DMS153 treated with DMSO at 0.1 percent for 48 hours (cell line): Measurements from ENCODE around the gene PRRC2B.
"Not testable (repeated sequence)": the region's sequence is repeated elsewhere in the genome, so short reads cannot be mapped to it uniquely, and the experiment has no call there.

ENCODE experiments used
- DNase-seq: peaks from one replicate; lab custom pipeline; 2025; ENCODE audit not compliant: unreplicated experiment; lab: John Stamatoyannopoulos, UW

PRRC2B gene

GRCh38 chr9:131468031-131468430 lies 74.1 kb downstream of the PRRC2B start:
- DNase-seq = no peak

- no peak for DNase-seq
Measured at GRCh38 chr9:131469356-131469755, 75.5 kb downstream of the PRRC2B start.

DNA sequence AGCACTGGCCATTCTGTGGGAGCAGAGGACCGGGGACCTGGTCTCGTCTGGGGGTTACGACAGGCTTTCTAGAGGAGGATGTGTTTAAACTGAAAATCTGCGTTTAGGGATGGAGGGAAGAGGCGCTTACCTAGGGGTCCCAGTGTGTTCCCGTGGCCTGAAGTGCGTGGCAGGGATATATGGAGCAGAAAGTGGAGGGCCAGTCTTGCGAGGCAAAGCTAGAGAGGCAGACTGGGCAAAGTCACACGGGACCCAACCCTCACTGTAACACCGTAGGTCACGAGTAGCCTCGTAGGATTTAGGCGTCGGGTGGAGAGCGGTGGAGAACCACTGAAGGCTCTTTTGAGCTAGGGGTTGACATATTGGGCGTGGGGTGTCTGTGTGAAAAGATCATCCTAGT lies 76.1 kb downstream of the PRRC2B start:
- DNase-seq = no peak

DNA sequence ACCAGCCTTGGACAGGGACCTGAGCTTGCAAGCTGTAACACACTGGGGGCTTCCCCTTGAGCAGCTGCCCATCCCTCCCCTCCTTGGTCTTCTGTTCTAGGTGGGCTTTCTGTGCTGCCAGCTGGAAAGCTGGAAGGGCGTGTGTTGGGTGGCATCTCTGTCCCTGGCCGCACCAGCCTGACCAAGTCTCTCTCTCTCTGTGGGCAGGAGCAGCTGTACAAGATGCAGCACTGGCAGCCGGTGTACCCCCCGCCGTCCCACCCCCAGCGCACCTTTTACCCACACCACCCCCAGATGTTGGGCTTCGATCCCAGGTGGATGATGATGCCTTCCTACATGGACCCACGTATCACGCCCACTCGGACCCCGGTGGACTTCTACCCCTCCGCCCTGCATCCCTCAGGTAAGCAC lies 76.7 kb downstream of the PRRC2B start:
- no peak for DNase-seq

DNA sequence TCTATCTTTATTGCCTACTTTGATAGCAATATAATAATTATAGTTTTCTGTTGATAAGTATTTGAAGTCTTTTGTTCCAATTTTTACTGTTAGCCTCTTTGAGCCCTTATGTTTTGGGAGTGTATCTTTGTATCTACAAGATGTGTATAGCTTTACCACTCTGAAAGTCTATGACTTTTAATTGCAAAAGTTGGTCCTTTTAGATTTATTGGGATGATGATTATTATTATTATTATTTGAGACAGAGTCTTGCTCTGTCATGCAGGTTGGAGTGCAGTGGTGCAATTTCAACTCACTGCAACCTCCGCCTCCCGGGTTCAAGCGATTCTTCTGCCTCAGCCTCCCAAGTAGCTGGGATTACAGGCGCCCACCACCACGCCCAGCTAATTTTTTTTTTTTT lies 78.2 kb downstream of the PRRC2B start:
- not testable (repeated sequence) for DNase-seq

DNA sequence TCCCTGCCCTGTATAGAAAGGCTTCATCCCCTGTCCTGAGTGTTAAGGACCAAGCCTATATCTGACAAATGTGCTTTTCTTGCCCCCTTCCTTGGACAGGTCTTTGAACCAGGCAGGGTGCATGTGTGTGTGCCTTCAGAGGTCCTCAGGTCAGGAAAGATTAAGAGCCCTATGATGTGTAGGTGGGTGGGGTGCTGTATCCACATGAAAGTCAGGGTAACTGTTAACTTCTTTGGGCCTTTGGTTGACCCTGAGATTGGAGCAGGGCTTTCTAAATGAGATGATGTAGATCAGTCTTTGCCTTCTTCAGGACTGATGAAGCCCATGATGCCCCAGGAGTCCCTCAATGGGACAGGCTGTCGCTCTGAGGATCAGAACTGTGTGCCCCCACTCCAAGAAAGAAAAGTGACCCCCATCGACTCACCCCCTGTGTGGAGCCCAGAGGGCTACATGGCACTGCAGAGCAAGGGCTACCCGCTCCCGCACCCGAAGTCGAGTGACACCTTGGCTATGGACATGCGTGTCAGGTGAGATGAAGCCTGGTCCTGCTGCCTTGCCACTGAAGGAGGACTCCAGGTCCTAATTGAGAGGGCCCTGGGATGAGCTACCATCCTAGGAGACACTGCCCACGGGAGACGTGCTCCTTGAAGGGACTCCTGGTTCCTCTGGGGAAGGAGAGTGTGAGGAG lies 79.5 kb downstream of the PRRC2B start:
- no peak for DNase-seq

GRCh38 chr9:131473891-131474290 lies 80.0 kb downstream of the PRRC2B start:
- no peak for DNase-seq

DNA sequence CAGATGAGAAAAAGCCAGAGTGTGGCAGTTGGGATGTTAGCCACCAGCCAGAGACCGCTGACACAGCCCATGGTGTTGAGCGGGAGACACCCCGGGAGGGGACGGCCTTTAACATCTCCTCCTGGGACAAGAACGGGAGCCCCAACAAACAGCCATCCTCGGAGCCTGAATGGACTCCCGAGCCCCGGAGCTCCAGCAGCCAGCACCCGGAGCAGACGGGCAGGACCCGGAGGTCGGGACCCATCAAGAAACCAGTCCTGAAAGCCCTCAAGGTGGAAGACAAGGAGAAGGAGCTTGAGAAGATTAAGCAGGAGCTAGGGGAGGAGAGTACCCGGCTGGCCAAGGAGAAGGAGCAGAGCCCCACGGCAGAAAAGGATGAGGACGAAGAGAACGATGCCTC lies 80.8 kb downstream of the PRRC2B start:
- DNase-seq = no peak

- no peak for DNase-seq
Measured at GRCh38 chr9:131475111-131475955, 81.4 kb downstream of the PRRC2B start.

GRCh38 chr9:131475956-131476776 lies 82.3 kb downstream of the PRRC2B start:
- no peak for DNase-seq

- no peak for DNase-seq
Measured at GRCh38 chr9:131476777-131477345, 83.0 kb downstream of the PRRC2B start.

- DNase-seq = no peak
Measured at GRCh38 chr9:131477367-131477766, 83.5 kb downstream of the PRRC2B start.

GRCh38 chr9:131477816-131478419 lies 84.0 kb downstream of the PRRC2B start:
- no peak for DNase-seq

DNA sequence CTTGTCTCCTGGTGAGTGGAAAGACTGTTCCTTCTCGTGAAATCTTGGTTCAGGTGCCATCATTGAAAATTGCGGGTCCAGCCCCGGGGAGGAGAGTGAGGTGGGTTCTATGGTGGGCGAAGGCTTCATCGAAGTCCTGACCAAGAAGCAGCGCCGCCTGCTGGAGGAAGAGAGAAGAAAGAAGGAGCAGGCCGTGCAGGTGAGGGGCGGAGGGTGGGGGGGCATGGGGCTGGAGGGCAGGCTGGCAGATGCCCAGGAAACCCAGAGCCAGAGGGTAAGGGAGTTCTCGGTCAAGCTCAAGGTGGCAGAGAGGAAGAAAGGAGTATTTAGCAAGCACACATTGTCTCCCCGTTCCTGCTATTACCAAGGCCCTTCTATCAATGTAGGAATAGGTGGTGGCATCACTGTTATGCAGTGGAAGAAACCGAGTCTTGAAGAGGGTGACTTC lies 84.6 kb downstream of the PRRC2B start:
- DNase-seq = no peak

- DNase-seq = no peak
Measured at GRCh38 chr9:131478911-131479310, 85.0 kb downstream of the PRRC2B start.

- no peak for DNase-seq
Measured at GRCh38 chr9:131480258-131480657, 86.4 kb downstream of the PRRC2B start.

DNA sequence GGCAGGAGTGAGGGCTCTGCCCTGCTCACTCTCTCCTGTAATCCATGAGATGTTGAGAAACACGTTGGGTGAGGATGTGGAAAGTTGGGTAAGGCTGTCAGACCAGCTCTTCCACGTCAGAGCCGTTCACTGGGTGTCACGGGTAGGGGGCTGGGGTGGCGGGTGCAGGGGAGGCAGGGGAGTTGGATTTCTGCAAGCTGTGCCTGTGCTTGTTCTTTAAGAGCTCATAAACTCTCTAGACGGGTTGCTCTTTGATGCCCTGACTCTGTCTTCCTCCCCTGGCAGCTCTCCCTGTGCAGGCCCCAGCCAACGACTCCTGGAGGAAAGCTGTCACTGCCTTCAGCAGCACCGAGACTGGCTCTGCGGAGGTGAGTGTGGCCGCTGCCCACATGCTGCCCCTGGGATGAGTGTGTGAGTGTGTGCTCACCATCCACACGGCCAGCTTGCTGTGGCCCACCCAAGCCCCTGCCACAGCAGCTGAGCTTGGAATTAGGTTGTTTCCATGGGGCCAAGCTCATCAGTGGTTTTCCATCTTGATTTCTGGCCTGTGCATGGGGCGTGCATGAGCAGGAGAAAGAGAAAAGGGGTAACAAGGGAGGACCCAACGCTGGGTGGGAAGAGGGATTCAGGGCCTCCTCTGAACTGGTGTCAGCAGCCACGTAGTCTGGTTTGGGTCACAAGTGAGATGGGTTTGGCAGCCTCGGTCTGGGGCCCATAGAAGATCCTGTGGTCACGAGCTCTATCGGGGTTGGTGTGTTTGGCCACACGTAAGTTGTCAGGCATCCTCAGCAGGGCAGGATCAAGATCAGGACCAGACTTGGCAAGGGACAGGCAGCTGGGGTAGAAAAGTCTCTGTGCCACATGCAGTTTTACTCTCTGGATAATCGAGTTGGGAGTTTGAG lies 87.8 kb downstream of the PRRC2B start:
- DNase-seq = no peak

DNA sequence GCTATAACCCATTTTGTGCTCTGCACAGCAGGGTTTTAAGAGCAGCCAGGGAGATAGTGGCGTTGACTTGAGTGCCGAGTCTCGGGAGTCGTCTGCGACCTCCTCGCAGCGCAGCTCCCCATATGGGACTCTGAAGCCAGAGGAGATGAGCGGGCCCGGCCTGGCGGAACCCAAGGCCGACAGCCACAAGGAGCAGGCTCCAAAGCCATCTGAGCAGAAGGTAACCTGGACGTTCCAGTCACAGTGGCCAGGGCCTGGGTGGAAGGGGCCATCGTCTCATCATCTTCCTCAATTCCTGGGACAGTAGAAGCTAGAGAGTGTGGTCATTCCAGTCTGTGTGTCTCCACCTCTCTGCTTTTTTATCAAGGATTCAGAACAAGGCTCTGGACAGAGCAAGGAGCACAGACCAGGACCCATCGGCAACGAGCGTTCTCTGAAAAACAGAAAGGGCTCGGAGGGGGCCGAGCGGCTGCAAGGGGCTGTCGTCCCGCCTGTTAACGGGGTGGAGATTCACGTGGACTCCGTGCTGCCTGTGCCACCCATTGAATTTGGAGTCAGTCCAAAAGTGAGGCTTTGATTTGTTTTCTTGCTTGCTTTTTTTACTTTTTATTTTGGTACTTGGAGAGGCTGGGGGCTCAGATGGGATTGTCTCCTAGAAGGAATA lies 88.6 kb downstream of the PRRC2B start:
- DNase-seq = no peak
